Placental epithelial cell (primary cell): ENCODE measurements around the gene AQP5. TPM values are rescaled to one million over a fixed set of nuclear protein-coding genes. Genes with fewer than 3 reads are reported as not detected.

Experiments
- total RNA-seq: library from RNA; depleted of rRNA; stranded (reverse); fragments of >200 nt; gene quantifications from 2 replicates; pipeline ENCODE4 v1.2.3, GENCODE V29; 2012

AQP5 gene
- not detected in 2 replicates for total RNA-seq

DNA sequence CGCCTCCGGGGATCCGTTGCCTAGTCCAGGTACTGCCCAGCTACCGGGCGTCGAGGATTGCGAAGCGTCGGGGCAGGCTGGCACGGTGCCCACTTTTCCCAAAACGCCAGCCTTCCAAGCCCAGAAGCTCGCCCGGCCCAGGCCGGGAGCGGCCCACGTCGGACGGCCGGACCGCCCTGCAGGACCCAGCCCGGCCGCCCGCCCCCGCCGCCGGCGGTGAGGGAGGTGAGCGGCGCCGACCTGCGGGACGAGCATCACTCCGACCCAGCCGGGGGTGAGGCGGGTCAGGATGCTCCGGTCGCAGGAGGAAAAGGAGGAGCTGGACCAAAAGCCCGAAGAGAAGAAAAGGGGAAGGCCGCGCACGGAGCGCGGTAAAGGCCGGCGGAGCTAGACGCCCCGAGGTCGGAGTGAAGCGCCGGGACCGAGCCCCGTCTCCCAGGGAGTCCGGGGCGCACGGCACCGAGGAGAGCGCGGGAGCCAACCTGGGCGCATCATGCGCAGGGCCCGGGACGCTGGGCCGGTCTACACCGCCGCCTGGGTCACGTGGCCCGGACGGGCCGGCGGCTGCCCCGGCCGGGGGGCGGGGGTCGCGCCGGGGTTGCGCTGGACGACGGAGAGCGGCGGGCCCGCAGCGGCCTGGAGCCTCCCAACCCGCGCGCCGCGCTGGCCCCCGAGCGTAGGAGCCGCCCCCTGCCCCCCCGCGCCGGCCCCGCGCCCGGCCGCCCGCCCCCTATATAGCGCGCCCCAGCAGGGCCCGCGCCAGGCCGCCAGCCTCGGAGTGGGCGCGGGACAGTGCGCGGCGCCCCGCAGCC, at the start of gene AQP5:
AQP5 (plus strand) TSS at position 762 of the 812 bp plus-strand sequence. CDS start 146 bp downstream, outside the sequence.

DNA sequence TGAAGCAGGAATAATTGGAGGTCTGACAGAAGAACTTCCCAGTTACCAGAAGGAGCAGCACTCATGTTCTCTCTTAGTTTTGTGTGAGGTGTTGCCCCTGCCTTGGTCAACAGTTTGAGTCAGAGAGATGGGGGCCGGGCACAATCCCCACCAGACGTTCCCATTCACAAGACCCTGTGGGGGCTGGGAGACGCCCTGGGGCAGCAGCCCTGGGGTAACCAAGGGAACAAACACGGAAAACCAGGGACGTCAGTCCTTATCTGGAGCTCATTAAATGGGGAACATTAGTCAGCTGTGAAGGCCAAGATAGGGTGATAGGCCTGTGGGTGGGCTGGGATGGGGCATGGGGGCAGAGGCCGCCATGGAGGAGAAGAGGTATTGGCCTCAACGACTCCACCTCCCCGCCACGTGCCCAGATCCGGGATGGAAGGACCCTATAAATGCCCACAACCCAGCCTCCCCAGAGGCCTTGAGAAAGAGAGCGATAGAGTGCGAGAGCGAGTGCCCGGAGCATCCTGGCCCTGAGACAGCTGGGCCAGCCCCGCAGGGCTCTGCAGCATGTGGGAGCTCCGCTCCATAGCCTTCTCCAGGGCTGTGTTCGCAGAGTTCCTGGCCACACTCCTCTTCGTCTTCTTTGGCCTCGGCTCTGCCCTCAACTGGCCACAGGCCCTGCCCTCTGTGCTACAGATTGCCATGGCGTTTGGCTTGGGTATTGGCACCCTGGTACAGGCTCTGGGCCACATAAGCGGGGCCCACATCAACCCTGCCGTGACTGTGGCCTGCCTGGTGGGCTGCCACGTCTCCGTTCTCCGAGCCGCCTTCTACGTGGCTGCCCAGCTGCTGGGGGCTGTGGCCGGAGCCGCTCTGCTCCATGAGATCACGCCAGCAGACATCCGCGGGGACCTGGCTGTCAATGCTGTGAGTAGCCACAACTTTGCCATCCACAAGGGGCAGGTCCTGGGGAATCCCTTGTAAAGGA, 11.1 kb upstream of the AQP5 start, which contains the start of gene AQP2:
AQP2 (plus strand) TSS at position 465 of the 979 bp plus-strand sequence; CDS start at position 559, 94 bp downstream.

GRCh38 chr12:49972641-49973360, 11.1 kb downstream of the AQP5 start, which contains the start of gene AQP6:
TSS of gene AQP6 (plus strand) at chr12:49972947. CDS start at chr12:49973174, 227 bp downstream.

Other genes with a start within 250 kb of the AQP5 start
- 270 and 482 TPM in 2 replicates for gene TMBIM6, start 220.3 kb upstream of the AQP5 start, total RNA-seq
- 24.7 and 41.1 TPM in 2 replicates for gene NCKAP5L, start 133.5 kb upstream of the AQP5 start, total RNA-seq
- gene BCDIN3D, start 118.8 kb upstream of the AQP5 start, total RNA-seq: 4.3 and 4.7 TPM in 2 replicates
- gene FAIM2, start 58.0 kb upstream of the AQP5 start, total RNA-seq: under 0.01 TPM in 2 replicates
- not detected in 2 replicates for gene AQP2, start 11.1 kb upstream of the AQP5 start, total RNA-seq
- not detected in 2 replicates for gene AQP6, start 11.1 kb downstream of the AQP5 start, total RNA-seq
- 27.9 and 39.0 TPM in 2 replicates for gene RACGAP1, start 63.6 kb downstream of the AQP5 start, total RNA-seq
- 0.65 and 1.2 TPM in 2 replicates for gene ASIC1, start 95.7 kb downstream of the AQP5 start, total RNA-seq
- gene SMARCD1, start 123.5 kb downstream of the AQP5 start, total RNA-seq: 55.7 and 95.2 TPM in 2 replicates
- 1.2 TPM in 1 of 2 replicates, not detected in the other for gene GPD1, start 142.1 kb downstream of the AQP5 start, total RNA-seq
- 25.9 and 28.0 TPM in 2 replicates for gene COX14, start 150.4 kb downstream of the AQP5 start, total RNA-seq
- 28.3 and 35.1 TPM in 2 replicates for gene CERS5, start 205.5 kb downstream of the AQP5 start, total RNA-seq